PC-9 (cell line): ENCODE results near the gene TBC1D10B.

Experiments used
- EZH2 ChIP-seq: fragments of 200-600 bp; sonication (generic); IDR thresholded peaks from 2 replicates; pipeline ENCODE4 v1.8.0; 2017; ENCODE audit warnings: antibody characterized with exemption, low read depth
- TF ChIP-seq, protein P1 (sequence below): fragments of 200-600 bp; sonication (generic); conservative IDR thresholded peaks from 2 replicates; pipeline ENCODE4 v1.6.1; 2017; ENCODE audit warnings: mixed run types, antibody characterized with exemption, mild to moderate bottlenecking, moderate library complexity

DNA sequence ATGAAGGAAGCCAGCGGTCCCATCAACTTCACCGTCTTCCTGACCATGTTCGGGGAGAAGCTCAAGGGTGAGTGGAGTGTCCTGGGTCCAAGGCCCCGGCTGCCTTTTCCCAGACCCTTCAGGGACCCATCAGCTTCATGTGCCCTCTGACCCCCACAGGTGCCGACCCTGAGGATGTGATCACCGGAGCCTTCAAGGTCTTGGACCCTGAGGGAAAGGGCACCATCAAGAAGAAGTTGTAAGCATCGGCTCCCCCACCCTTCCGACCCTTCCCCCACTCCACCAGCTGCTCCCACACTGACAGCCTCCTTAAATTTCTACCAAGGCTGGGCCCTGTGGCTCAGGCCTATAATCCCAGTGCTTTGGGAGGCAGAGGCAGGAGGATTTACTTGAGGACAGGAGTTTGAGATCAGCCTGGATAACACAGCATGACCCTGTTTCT lies 6.2 kb upstream of the TBC1D10B start:
- TF ChIP-seq, protein P1, sequence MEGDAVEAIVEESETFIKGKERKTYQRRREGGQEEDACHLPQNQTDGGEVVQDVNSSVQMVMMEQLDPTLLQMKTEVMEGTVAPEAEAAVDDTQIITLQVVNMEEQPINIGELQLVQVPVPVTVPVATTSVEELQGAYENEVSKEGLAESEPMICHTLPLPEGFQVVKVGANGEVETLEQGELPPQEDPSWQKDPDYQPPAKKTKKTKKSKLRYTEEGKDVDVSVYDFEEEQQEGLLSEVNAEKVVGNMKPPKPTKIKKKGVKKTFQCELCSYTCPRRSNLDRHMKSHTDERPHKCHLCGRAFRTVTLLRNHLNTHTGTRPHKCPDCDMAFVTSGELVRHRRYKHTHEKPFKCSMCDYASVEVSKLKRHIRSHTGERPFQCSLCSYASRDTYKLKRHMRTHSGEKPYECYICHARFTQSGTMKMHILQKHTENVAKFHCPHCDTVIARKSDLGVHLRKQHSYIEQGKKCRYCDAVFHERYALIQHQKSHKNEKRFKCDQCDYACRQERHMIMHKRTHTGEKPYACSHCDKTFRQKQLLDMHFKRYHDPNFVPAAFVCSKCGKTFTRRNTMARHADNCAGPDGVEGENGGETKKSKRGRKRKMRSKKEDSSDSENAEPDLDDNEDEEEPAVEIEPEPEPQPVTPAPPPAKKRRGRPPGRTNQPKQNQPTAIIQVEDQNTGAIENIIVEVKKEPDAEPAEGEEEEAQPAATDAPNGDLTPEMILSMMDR = no peak
- TF ChIP-seq EZH2 = no peak
